WTC11 (cell line): Measurements from ENCODE around the gene CCL17.

Source experiments
- ATF2 ChIP-seq: sonication (generic); formaldehyde crosslinking; IDR thresholded peaks from 2 replicates; pipeline ENCODE4 v1.8.1; 2022; ENCODE audit warnings: low read depth, missing genetic modification reagents, borderline replicate concordance
- ATF3 ChIP-seq: sonication (generic); formaldehyde crosslinking; conservative IDR thresholded peaks from 2 replicates; pipeline ENCODE4 v1.8.1; 2022; ENCODE audit warnings: mild to moderate bottlenecking, missing genetic modification reagents
- CDX4 ChIP-seq: fragments of 250-450 bp; sonication (Bioruptor Pico); IDR thresholded peaks from 2 replicates; pipeline ENCODE4 v1.9.0; 2021; ENCODE audit warnings: moderate library complexity, mild to moderate bottlenecking, inconsistent platforms, borderline replicate concordance
- CREM ChIP-seq: sonication (generic); formaldehyde crosslinking; IDR thresholded peaks from 2 replicates; pipeline ENCODE4 v1.8.1; 2022; ENCODE audit warnings: mild to moderate bottlenecking, missing genetic modification reagents, moderate library complexity
- CTCF ChIP-seq: fragments of 200-600 bp; IDR thresholded peaks from 2 replicates; pipeline ENCODE4 v1.8.0; 2022; ENCODE audit warnings: antibody characterized with exemption
- E2F5 ChIP-seq: sonication (generic); formaldehyde crosslinking; IDR thresholded peaks from 2 replicates; pipeline ENCODE4 v1.8.1; 2022; ENCODE audit warnings: mild to moderate bottlenecking, moderate library complexity, missing genetic modification reagents
- ESRRA ChIP-seq: sonication (generic); formaldehyde crosslinking; IDR thresholded peaks from 2 replicates; pipeline ENCODE4 v1.8.1; 2022; ENCODE audit warnings: mild to moderate bottlenecking, missing genetic modification reagents, borderline replicate concordance
- NFYB ChIP-seq: sonication (generic); formaldehyde crosslinking; conservative IDR thresholded peaks from 2 replicates; pipeline ENCODE4 v1.8.0; 2022; ENCODE audit warnings: low read depth, missing genetic modification reagents
- SMAD3 ChIP-seq: sonication (generic); formaldehyde crosslinking; IDR thresholded peaks from 2 replicates; pipeline ENCODE4 v1.8.0; 2022; ENCODE audit warnings: missing genetic modification reagents, mild to moderate bottlenecking, borderline replicate concordance
- SP1 ChIP-seq: sonication (generic); formaldehyde crosslinking; conservative IDR thresholded peaks from 2 replicates; pipeline ENCODE4 v1.8.1; 2022; ENCODE audit warnings: missing genetic modification reagents
- USF2 ChIP-seq: sonication (generic); formaldehyde crosslinking; IDR thresholded peaks from 2 replicates; pipeline ENCODE4 v1.8.1; 2023; ENCODE audit warnings: mild to moderate bottlenecking, missing genetic modification reagents, moderate library complexity
- ZBTB43 ChIP-seq: sonication (generic); formaldehyde crosslinking; IDR thresholded peaks from 2 replicates; pipeline ENCODE4 v1.8.1; 2023; ENCODE audit warnings: mild to moderate bottlenecking, missing genetic modification reagents
- ZNF121 ChIP-seq: sonication (generic); formaldehyde crosslinking; IDR thresholded peaks from 2 replicates; pipeline ENCODE4 v1.8.0; 2023; ENCODE audit warnings: missing genetic modification reagents
- ZNF263 ChIP-seq: sonication (generic); formaldehyde crosslinking; IDR thresholded peaks from 2 replicates; pipeline ENCODE4 v1.8.1; 2022; ENCODE audit warnings: low read depth, mild to moderate bottlenecking, moderate library complexity, missing genetic modification reagents

GRCh38 chr16:57419506-57419905 lies 14.9 kb downstream of the CCL17 start:
- no peak for TF ChIP-seq CTCF
- TF ChIP-seq ZBTB43 (CRISPR knock-in tag): no peak
- no peak for TF ChIP-seq ATF2
- no peak for TF ChIP-seq ZNF263 (CRISPR knock-in tag)
- no peak for TF ChIP-seq NFYB
- no peak for TF ChIP-seq CREM (CRISPR knock-in tag)
- TF ChIP-seq ESRRA: no peak
- TF ChIP-seq ZNF121 (CRISPR knock-in tag): no peak
- TF ChIP-seq SP1 (CRISPR knock-in tag): no peak
- TF ChIP-seq SMAD3 (CRISPR knock-in tag): no peak
- no peak for TF ChIP-seq ATF3 (CRISPR knock-in tag)
- no peak for TF ChIP-seq USF2 (CRISPR knock-in tag)
- TF ChIP-seq CDX4 (CRISPR knock-in tag): no peak
- TF ChIP-seq E2F5: no peak
